Measurements from ENCODE around the gene CST4. TPM values are rescaled to one million over a fixed set of nuclear protein-coding genes. Genes with fewer than 3 reads are reported as not detected.

Gene CST4
- total and polyA plus RNA-seq, 2 donors from 2014 or later = not detected

GRCh38 chr20:23691675-23692074 lies 2.8 kb upstream of the CST4 start:
- no peaks in the 10 kb centered on the region for H3K4me1 ChIP-seq (ENCODE audit: control insufficient read depth in 2 of 3, insufficient read depth in 2 of 3, low read depth in 1 of 3, low read length in 3 of 3)
- H3K9me3 ChIP-seq (ENCODE audit: control insufficient read depth in 2 of 3, insufficient read depth in 1 of 3, low read length in 3 of 3) = no peaks in the 10 kb centered on the region
- H3K27me3 ChIP-seq (ENCODE audit: control insufficient read depth, insufficient read depth, low read length) = no peaks in the 10 kb centered on the region
- DNase-seq (no peak), FAIRE-seq (no peak)
- H3K27ac ChIP-seq (ENCODE audit: low read depth in 2 of 2, low read length in 2 of 2) = no peak overlapping the region
- H3K9ac ChIP-seq (ENCODE audit: low read length in 3 of 3) = no peak overlapping the region
- H3K36me3 ChIP-seq (ENCODE audit: control insufficient read depth in 2 of 3, insufficient read depth in 3 of 3, low read length in 3 of 3) = no peaks in the 10 kb centered on the region
- intact Hi-C loops (cut with DNase I) = no loop called here
- H3K4me3 ChIP-seq (ENCODE audit: low read length in 3 of 3) = no peak overlapping the region
- TF ChIP-seq CTCF (IDR thresholded peaks at IDR 0.05; ENCODE audit: borderline replicate concordance, extremely low read depth, insufficient read depth) = no peak

- TF ChIP-seq CTCF (IDR thresholded peaks at IDR 0.05; ENCODE audit: borderline replicate concordance, extremely low read depth, insufficient read depth) = no peak
- Histone ChIP-seq H3K36me3 (ENCODE audit: control insufficient read depth in 2 of 3, insufficient read depth in 3 of 3, low read length in 3 of 3) (no peaks in the 10 kb centered on the region), H3K9me3 (ENCODE audit: control insufficient read depth in 2 of 3, insufficient read depth in 1 of 3, low read length in 3 of 3) (no peaks in the 10 kb centered on the region), H3K4me1 (ENCODE audit: control insufficient read depth in 2 of 3, insufficient read depth in 2 of 3, low read depth in 1 of 3, low read length in 3 of 3) (no peaks in the 10 kb centered on the region), H3K4me3 (ENCODE audit: low read length in 3 of 3) (no peak overlapping the region), H3K27ac (ENCODE audit: low read depth in 2 of 2, low read length in 2 of 2) (no peak overlapping the region), H3K9ac (ENCODE audit: low read length in 3 of 3) (no peak overlapping the region), H3K27me3 (ENCODE audit: control insufficient read depth, insufficient read depth, low read length) (no peaks in the 10 kb centered on the region)
- FAIRE-seq (no peak), DNase-seq (no peak)
- intact Hi-C loops (cut with DNase I) = no loop called here
Measured at GRCh38 chr20:23690581-23690980, 1.7 kb upstream of the CST4 start.

- H3K27ac ChIP-seq (ENCODE audit: low read depth in 2 of 2, low read length in 2 of 2) = no peak overlapping the region
- intact Hi-C loops (cut with DNase I) = no loop called here
- no peak overlapping the region for H3K9ac ChIP-seq (ENCODE audit: low read length in 3 of 3)
- no peaks in the 10 kb centered on the region for H3K36me3 ChIP-seq (ENCODE audit: control insufficient read depth in 2 of 3, insufficient read depth in 3 of 3, low read length in 3 of 3)
- TF ChIP-seq CTCF (IDR thresholded peaks at IDR 0.05; ENCODE audit: borderline replicate concordance, extremely low read depth, insufficient read depth) = no peak
- DNase-seq (no peak), FAIRE-seq (no peak)
- H3K4me3 ChIP-seq (ENCODE audit: low read length in 3 of 3) = no peak overlapping the region
- no peaks in the 10 kb centered on the region for H3K27me3 ChIP-seq (ENCODE audit: control insufficient read depth, insufficient read depth, low read length)
- H3K4me1 ChIP-seq (ENCODE audit: control insufficient read depth in 2 of 3, insufficient read depth in 2 of 3, low read depth in 1 of 3, low read length in 3 of 3) = no peaks in the 10 kb centered on the region
- no peaks in the 10 kb centered on the region for H3K9me3 ChIP-seq (ENCODE audit: control insufficient read depth in 2 of 3, insufficient read depth in 1 of 3, low read length in 3 of 3)
Measured at GRCh38 chr20:23689399-23689690, 507 bp upstream of the CST4 start.

GRCh38 chr20:23687986-23688385 lies 852 bp downstream of the CST4 start:
- no peak for TF ChIP-seq CTCF (IDR thresholded peaks at IDR 0.05; ENCODE audit: borderline replicate concordance, extremely low read depth, insufficient read depth)
- H3K9ac ChIP-seq (ENCODE audit: low read length in 3 of 3) = no peak overlapping the region
- H3K27ac ChIP-seq (ENCODE audit: low read depth in 2 of 2, low read length in 2 of 2) = no peak overlapping the region
- H3K9me3 ChIP-seq (ENCODE audit: control insufficient read depth in 2 of 3, insufficient read depth in 1 of 3, low read length in 3 of 3) = no peaks in the 10 kb centered on the region
- no peak for FAIRE-seq
- no peaks in the 10 kb centered on the region for H3K27me3 ChIP-seq (ENCODE audit: control insufficient read depth, insufficient read depth, low read length)
- H3K36me3 ChIP-seq (ENCODE audit: control insufficient read depth in 2 of 3, insufficient read depth in 3 of 3, low read length in 3 of 3) = no peaks in the 10 kb centered on the region
- H3K4me3 ChIP-seq (ENCODE audit: low read length in 3 of 3) = no peak overlapping the region
- intact Hi-C loops (cut with DNase I) = no loop called here
- DNase-seq = no peak
- H3K4me1 ChIP-seq (ENCODE audit: control insufficient read depth in 2 of 3, insufficient read depth in 2 of 3, low read depth in 1 of 3, low read length in 3 of 3) = no peaks in the 10 kb centered on the region
